ENCODE measurements around the gene HABP4.

HABP4 gene

GRCh38 chr9:96524764-96525163 lies 74.8 kb downstream of the HABP4 start:
- DNase-seq: no peak

GRCh38 chr9:96532173-96532572 lies 82.2 kb downstream of the HABP4 start:
- DNase-seq: no peak

GRCh38 chr9:96540106-96540505 lies 90.1 kb downstream of the HABP4 start:
- no peak for DNase-seq

Data from NCI-H524 (cell line).